HG03064 (cell line): ENCODE measurements around the gene DCX.

ENCODE experiments used
- ATAC-seq: cut with Tn5 transposase; IDR thresholded peaks from one replicate; pipeline ENCODE4 v1.9.1; 2021; ENCODE audit warnings: low read depth; ENCODE audit not compliant: unreplicated experiment

Gene DCX

DNA sequence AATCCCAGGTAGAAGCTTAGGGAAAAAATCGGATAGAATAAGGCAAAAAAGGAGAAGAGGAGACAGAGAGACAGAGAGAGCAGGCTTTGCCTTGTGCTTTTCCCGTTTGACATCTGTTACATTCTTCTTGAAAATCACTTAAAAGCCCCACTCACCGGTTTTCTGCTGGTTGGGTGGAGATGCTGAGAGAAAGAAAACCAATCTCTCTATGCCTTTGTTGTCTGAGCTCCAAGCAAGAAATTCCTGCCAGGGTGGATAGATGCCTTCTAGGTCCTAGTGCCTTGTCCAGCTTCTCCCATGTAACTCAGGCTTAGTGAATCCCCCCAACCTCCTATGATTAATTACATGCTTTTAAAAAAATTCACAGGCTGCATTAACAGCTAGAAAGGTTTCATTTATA, at the start of gene DCX:
DCX (minus strand) TSS at position 210 of the 400 bp plus-strand sequence. CDS start 1,794 bp downstream, outside the sequence.
- ATAC-seq = no peak

- ATAC-seq = no peak
These were observed 48.6 kb upstream of the DCX start for GRCh38 chrX:111460607-111461006.

DNA sequence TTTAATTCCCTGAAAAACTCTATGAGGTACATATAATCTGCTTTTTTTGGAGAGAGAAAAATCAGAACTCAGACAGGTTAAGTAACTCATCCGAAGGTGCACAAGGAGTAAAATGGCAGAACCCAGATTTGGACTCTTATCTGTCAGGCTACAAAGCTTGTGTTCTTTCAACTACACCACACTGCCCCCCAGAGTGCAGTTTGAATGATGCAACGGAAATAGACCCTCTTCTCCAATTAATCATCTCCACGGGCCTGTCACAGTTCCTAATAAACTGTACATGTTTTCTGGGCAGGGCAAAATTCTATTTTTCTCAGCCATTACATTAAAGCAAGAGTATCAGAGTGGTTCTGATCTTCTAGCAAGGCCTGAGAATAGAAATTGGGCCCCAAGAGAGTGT, 35.3 kb upstream of the DCX start:
- ATAC-seq = no peak

DNA sequence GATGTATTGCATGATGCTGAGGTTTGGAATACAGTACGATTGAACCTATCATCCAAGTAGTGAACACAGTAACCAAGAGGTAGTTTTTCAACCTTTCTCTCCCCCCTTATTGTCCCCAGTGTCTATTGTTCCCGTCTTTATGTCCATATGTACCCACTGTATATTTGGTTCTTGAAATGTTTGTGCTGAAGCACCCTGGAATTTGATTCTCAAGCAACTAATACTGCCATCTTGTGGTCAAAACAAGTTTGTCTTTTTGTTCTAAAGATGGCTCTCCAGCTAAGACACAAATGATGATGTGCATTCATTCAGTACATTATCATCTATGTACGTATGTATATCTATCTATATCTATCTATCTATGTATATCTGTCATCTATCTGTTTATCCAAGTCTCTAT, 33.5 kb upstream of the DCX start:
- ATAC-seq = no peak

DNA sequence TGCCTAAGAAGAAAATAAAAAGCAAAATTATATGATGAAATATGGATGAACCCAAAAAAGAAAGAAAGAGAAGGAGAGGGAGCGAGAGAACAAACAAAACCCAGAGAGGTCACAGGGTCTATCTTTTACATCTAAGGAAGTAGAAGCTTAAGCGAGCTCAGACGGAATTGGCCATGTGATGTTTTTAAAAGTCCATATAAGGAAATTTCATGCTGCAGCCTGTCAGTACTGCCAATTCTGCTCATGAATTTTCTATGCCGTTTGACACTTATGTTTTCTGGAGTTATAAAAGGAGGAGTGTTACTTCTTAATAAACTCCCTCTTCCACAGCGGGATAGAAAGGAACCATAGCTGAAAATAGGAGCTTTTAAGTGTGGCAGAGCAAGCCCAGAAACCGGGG, 32.9 kb upstream of the DCX start:
- ATAC-seq = no peak

DNA sequence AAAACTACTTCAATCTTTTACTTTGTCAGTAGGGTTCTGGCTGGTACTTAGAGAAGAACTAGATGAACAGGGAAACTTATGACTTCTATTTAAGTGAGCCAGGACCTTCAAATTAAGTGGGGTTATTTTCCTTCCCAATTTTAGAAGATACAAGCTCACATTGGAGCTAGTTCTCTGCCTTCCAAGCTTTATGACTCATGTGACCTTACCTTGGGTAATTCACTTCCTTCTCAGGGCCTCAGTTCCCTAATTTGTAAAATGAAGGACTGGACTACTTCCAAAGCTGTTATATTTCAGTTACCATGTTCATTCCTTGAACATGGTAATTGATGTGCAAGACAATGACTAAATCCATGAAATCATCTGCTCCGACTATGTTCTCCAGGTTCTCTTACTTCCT, 32.0 kb upstream of the DCX start:
- ATAC-seq = no peak

DNA sequence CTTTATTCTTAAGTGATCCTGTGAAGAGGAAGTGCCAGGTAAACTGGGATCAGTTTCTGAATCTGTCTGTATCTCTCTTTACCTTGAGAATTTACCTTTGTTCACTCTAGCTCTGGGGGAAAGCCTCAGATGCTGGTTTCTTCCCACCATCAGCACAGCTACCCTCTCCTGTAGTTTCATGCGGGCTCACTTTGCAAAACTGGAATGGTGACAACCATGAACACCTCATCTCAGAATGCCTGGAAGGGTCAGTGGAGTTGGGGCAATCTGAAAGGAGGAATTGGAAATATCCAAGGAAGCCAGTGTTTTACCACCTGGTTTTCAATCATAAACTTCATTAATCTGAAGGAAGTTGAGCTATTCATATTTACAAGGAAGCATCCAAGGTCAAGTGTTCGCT, 30.8 kb upstream of the DCX start:
- no peak for ATAC-seq

DNA sequence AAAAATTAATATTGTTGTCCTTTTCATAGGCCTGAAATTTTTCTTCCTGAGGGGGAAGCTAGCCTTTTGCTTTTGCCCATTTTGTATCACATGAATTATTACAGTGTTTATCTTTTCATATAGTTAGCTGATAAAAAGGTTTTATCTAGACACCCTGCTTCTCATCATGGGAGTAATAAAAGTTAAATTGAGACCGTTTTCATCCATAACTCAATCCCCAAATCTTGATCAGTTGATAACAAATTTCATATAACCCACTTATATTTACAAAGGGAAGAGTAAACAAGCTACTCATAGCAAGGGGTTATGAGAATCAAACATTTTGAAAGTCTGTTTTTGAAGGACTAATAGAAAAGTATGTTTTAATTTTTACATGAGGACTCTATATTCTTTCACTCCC, 23.5 kb upstream of the DCX start:
- no peak for ATAC-seq

GRCh38 chrX:111431001-111431400, 19.0 kb upstream of the DCX start:
- no peak for ATAC-seq

GRCh38 chrX:111411557-111411956, 435 bp downstream of the DCX start:
- no peak for ATAC-seq

- no peak for ATAC-seq
These were observed 1.4 kb downstream of the DCX start for GRCh38 chrX:111410590-111411078.

- ATAC-seq = no peak
These were observed 2.7 kb downstream of the DCX start for GRCh38 chrX:111409326-111409725.

DNA sequence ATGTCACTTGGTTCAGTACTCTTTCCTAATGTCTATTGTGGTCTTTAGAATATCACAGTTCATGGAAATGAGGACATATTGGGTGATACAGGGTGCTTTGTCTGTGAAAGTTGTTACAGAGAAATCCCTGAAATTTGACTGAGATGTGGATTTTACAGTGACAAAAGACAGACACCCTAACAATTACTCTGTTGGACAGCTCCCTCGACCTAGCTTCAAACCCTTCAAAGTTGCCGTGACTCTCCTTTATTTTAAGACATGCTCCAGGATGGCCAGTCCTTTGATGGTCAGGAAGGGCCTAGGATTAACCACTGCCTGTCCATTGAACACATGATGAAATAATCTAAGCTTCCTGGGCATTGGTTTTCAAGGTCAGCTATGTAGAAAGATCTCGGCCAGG, 4.0 kb downstream of the DCX start:
- ATAC-seq = no peak

GRCh38 chrX:111402344-111402743, 9.6 kb downstream of the DCX start:
- no peak for ATAC-seq

DNA sequence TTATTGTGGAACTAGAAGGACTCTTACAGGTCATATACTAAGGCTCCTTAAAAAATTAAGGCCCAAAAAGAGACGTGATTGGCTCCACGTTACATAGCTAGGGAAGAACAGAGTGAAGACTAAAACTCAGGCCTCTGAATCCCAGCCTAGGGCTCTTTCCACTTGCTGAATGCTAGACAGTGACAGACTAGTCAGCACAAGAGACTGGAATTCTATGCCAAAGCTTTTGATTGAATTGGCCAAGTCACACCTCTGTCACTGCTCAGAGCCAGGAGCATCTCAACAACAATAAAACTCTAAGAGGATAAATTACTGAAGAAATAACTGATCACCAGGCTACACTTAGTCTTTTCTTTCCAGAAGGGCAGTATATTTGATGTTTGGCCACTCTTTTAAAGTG, 16.8 kb downstream of the DCX start:
- ATAC-seq = no peak

DNA sequence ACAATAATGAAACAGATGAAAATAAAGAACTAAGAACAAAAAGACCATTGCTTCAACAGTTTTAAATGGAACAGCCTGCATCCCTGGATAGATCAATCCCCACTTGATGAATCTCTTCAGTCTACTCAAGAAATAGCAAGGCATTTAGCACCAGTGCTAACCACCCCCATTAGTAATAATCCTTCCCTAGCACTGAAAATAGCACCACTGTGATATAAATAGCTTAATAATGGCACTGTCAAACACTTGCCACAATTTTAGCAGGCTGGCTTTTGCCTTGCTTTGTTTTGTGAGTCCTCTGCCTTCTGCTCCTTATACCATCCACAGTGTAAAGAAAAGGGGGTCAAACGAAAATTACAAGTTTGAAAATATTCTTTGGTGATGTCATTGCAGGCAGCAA, 17.4 kb downstream of the DCX start:
- ATAC-seq = no peak

DNA sequence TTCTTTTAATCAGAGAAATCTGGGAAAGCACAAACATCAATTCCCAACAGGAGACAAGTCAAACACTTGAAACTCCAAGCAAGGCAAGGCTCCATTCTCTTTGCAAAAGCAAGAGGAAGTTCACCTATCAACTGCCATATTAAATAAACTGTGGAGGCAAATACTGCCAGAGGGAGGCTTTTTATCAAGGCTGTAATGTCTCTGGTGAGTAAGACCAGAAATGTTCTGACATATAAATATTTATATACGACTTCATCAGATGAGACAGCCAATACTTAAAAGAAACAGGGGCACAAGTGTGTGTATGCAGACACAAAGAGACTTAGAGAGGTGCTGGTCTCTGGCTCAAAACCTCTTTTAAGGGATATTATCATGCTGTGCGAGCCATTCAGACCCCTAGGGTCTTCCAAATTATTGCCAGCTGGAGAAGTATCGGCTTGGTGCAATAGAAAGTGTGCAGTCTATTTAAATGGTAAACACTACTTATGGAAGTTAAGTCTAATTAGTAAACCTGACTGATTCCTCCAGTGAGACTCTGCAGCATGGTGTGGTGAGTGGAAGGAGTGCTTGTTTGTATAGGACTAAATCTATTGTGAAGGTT, 24.4 kb downstream of the DCX start:
- no peak for ATAC-seq

DNA sequence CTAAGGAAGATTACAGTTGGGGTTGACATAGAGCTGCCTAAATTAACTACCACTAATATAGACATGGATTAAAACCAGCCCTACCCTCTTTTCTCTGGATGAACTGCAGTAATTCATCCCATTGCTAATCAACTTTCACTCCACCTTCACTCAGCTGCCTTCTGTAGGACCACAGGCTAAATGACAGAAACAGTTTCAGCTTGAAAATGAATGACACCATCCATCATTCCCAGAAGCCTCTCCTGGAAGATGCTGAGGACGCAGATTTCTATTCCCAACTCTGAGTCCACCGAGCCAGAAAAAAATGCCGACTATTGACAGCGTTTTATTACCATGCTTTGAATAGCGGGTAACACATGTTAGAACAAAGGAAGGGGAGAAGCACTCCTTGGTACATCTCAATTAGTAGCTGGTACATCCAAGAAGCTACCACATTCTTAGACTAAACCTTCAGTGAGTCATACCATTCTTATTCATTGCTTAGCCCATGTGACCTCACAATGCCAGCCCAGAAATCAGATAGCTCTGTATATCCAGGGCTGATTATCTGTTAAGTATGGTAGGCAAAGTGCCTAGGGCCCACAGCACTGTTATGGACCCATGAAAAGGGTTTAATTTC, 25.3 kb downstream of the DCX start:
- no peak for ATAC-seq

GRCh38 chrX:111386077-111386476, 25.9 kb downstream of the DCX start:
- no peak for ATAC-seq

- no peak for ATAC-seq
These were observed 29.7 kb downstream of the DCX start for GRCh38 chrX:111382277-111382676.

DNA sequence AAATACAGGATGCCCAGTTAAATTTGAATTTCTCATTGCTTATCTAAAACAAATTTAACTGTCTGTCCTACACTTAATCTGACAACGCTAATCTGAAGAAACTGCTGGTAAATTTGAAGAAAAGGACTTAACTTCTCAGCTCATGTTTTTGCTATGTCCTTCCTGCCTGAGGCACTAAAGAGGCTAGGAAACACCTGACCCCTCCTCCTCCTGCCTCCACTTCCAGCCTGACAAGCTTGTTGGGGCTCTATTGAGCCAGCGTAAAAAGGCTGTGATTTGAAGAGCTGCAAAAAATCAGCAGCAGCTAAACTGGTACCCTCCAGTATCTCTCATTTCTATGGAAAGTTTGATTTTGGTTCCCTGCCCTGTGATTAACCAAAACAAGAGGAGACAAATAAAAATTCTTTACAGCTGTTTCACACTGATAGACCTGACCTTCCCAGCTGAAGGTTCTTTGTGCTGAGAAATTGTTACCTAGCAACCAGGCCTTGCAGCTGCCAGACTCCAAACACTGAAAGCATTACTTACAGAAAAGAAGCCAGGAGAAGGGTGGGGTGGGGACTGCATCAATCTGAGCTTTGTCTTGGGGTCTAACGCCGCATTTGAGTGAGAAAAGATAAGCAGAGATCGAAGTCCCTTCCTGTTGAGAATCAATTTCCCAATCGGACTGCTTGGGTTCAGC, 35.0 kb downstream of the DCX start:
- ATAC-seq = no peak

- ATAC-seq = no peak
These were observed 35.5 kb downstream of the DCX start for GRCh38 chrX:111376486-111376885.
